GM18508 (cell line): ENCODE results near the gene SLC35F4.

ENCODE experiments used
- ATAC-seq: cut with Tn5 transposase; IDR thresholded peaks from one replicate; pipeline ENCODE4 v1.9.1; 2021; ENCODE audit warnings: moderate number of reproducible peaks; ENCODE audit not compliant: insufficient read depth, unreplicated experiment

SLC35F4 gene

GRCh38 chr14:57652769-57653168, 213.1 kb downstream of the SLC35F4 start:
- ATAC-seq: no peak

- no peak for ATAC-seq
These were observed 224.1 kb downstream of the SLC35F4 start for GRCh38 chr14:57641776-57642175.

- ATAC-seq: no peak
These were observed 225.9 kb downstream of the SLC35F4 start for GRCh38 chr14:57640036-57640435.

GRCh38 chr14:57637901-57638300, 228.0 kb downstream of the SLC35F4 start:
- no peak for ATAC-seq

- ATAC-seq: no peak
These were observed 231.6 kb downstream of the SLC35F4 start for GRCh38 chr14:57634335-57634734.

GRCh38 chr14:57632649-57633048, 233.2 kb downstream of the SLC35F4 start:
- ATAC-seq: no peak

GRCh38 chr14:57617510-57617909, 248.4 kb downstream of the SLC35F4 start:
- ATAC-seq: no peak

GRCh38 chr14:57612946-57613345, 252.9 kb downstream of the SLC35F4 start:
- no peak for ATAC-seq

- no peak for ATAC-seq
These were observed 254.3 kb downstream of the SLC35F4 start for GRCh38 chr14:57611555-57612075.

GRCh38 chr14:57610631-57611030, 255.3 kb downstream of the SLC35F4 start:
- no peak for ATAC-seq

GRCh38 chr14:57609192-57610075, 256.5 kb downstream of the SLC35F4 start:
- ATAC-seq: no peak

GRCh38 chr14:57607086-57607485, 258.8 kb downstream of the SLC35F4 start:
- ATAC-seq: no peak

- no peak for ATAC-seq
These were observed 282.5 kb downstream of the SLC35F4 start for GRCh38 chr14:57583396-57583795.

GRCh38 chr14:57582746-57583145, 283.1 kb downstream of the SLC35F4 start:
- ATAC-seq: no peak

GRCh38 chr14:57578801-57579200, 287.1 kb downstream of the SLC35F4 start:
- ATAC-seq: no peak

GRCh38 chr14:57576498-57576897, 289.4 kb downstream of the SLC35F4 start:
- ATAC-seq: no peak

GRCh38 chr14:57575482-57575881, 290.4 kb downstream of the SLC35F4 start:
- ATAC-seq: no peak

GRCh38 chr14:57574617-57575288, 291.1 kb downstream of the SLC35F4 start:
- ATAC-seq: no peak

- peak; percentile 43 for ATAC-seq
These were observed 292.7 kb downstream of the SLC35F4 start for GRCh38 chr14:57573173-57573572.

GRCh38 chr14:57568554-57568953, 297.3 kb downstream of the SLC35F4 start:
- no peak for ATAC-seq

- ATAC-seq: no peak
These were observed 298.7 kb downstream of the SLC35F4 start for GRCh38 chr14:57567220-57567619.
